KOPT-K1 (cell line): ENCODE measurements around the gene CUBN.

Experiments used
- H3K27ac ChIP-seq: fragments of 200-600 bp; sonication (generic); 2 replicates; pipeline ENCODE4 v1.5.1; 2016; ENCODE audit warnings: antibody characterized with exemption, mild to moderate bottlenecking, low read depth, low read length; ENCODE audit not compliant: poor library complexity, severe bottlenecking
- H3K36me3 ChIP-seq: fragments of 200-600 bp; sonication (generic); 2 replicates; pipeline ENCODE4 v1.5.1; 2017; ENCODE audit warnings: antibody characterized with exemption, mild to moderate bottlenecking, low read length, moderate library complexity; ENCODE audit not compliant: insufficient read depth
- H3K9me3 ChIP-seq: fragments of 200-600 bp; sonication (generic); 2 replicates; pipeline ENCODE4 v1.5.1; 2017; ENCODE audit warnings: antibody characterized with exemption, low read length, mild to moderate bottlenecking; ENCODE audit not compliant: insufficient read depth, poor library complexity, severe bottlenecking

CUBN gene

GRCh38 chr10:16902606-16903005 lies 227.0 kb downstream of the CUBN start:
- no peaks in the 10 kb centered on the region for H3K9me3 ChIP-seq
- no peaks in the 10 kb centered on the region for H3K36me3 ChIP-seq
- H3K27ac ChIP-seq = no peak overlapping the region

GRCh38 chr10:16901106-16901505 lies 228.5 kb downstream of the CUBN start:
- H3K36me3 ChIP-seq = no peaks in the 10 kb centered on the region
- no peaks in the 10 kb centered on the region for H3K9me3 ChIP-seq
- H3K27ac ChIP-seq = no peak overlapping the region

- Histone ChIP-seq H3K27ac (no peak overlapping the region), H3K9me3 (no peaks in the 10 kb centered on the region), H3K36me3 (no peaks in the 10 kb centered on the region)
These were observed 232.6 kb downstream of the CUBN start for GRCh38 chr10:16896993-16897392.

GRCh38 chr10:16894821-16895220 lies 234.8 kb downstream of the CUBN start:
- no peaks in the 10 kb centered on the region for H3K36me3 ChIP-seq
- no peaks in the 10 kb centered on the region for H3K9me3 ChIP-seq
- no peak overlapping the region for H3K27ac ChIP-seq

GRCh38 chr10:16893664-16894063 lies 235.9 kb downstream of the CUBN start:
- Histone ChIP-seq H3K27ac (no peak overlapping the region), H3K36me3 (no peaks in the 10 kb centered on the region), H3K9me3 (no peaks in the 10 kb centered on the region)

GRCh38 chr10:16891375-16892313 lies 238.0 kb downstream of the CUBN start:
- Histone ChIP-seq H3K9me3 (no peaks in the 10 kb centered on the region), H3K27ac (no peak overlapping the region), H3K36me3 (no peaks in the 10 kb centered on the region)

- H3K9me3 ChIP-seq = no peaks in the 10 kb centered on the region
- H3K27ac ChIP-seq = no peak overlapping the region
- no peaks in the 10 kb centered on the region for H3K36me3 ChIP-seq
These were observed 238.9 kb downstream of the CUBN start for GRCh38 chr10:16890691-16891090.

- Histone ChIP-seq H3K27ac (no peak overlapping the region), H3K9me3 (no peaks in the 10 kb centered on the region), H3K36me3 (no peaks in the 10 kb centered on the region)
These were observed 242.0 kb downstream of the CUBN start for GRCh38 chr10:16887565-16887964.

GRCh38 chr10:16886031-16886430 lies 243.6 kb downstream of the CUBN start:
- H3K36me3 ChIP-seq = no peaks in the 10 kb centered on the region
- H3K9me3 ChIP-seq = no peaks in the 10 kb centered on the region
- H3K27ac ChIP-seq = no peak overlapping the region

GRCh38 chr10:16884497-16884896 lies 245.1 kb downstream of the CUBN start:
- Histone ChIP-seq H3K36me3 (no peaks in the 10 kb centered on the region), H3K27ac (no peak overlapping the region), H3K9me3 (no peaks in the 10 kb centered on the region)

- H3K9me3 ChIP-seq = no peaks in the 10 kb centered on the region
- no peaks in the 10 kb centered on the region for H3K36me3 ChIP-seq
- H3K27ac ChIP-seq = no peak overlapping the region
These were observed 246.5 kb downstream of the CUBN start for GRCh38 chr10:16883084-16883483.

- no peak overlapping the region for H3K27ac ChIP-seq
- no peaks in the 10 kb centered on the region for H3K36me3 ChIP-seq
- H3K9me3 ChIP-seq = no peaks in the 10 kb centered on the region
These were observed 259.3 kb downstream of the CUBN start for GRCh38 chr10:16870331-16870730.

GRCh38 chr10:16867990-16868389 lies 261.6 kb downstream of the CUBN start:
- H3K36me3 ChIP-seq = no peaks in the 10 kb centered on the region
- no peaks in the 10 kb centered on the region for H3K9me3 ChIP-seq
- H3K27ac ChIP-seq = no peak overlapping the region

GRCh38 chr10:16867556-16867955 lies 262.1 kb downstream of the CUBN start:
- no peaks in the 10 kb centered on the region for H3K9me3 ChIP-seq
- H3K27ac ChIP-seq = no peak overlapping the region
- H3K36me3 ChIP-seq = no peaks in the 10 kb centered on the region

GRCh38 chr10:16866541-16867275 lies 262.9 kb downstream of the CUBN start:
- Histone ChIP-seq H3K36me3 (no peaks in the 10 kb centered on the region), H3K9me3 (no peaks in the 10 kb centered on the region), H3K27ac (no peak overlapping the region)
